ENCODE measurements around the gene JAK1.

The JAK1 gene

GRCh38 chr1:64917907-64918306, 48.4 kb downstream of the JAK1 start:
- DNase-seq (ENCODE audit: extremely low read depth, low read depth): no peak
- TF ChIP-seq, protein P1, sequence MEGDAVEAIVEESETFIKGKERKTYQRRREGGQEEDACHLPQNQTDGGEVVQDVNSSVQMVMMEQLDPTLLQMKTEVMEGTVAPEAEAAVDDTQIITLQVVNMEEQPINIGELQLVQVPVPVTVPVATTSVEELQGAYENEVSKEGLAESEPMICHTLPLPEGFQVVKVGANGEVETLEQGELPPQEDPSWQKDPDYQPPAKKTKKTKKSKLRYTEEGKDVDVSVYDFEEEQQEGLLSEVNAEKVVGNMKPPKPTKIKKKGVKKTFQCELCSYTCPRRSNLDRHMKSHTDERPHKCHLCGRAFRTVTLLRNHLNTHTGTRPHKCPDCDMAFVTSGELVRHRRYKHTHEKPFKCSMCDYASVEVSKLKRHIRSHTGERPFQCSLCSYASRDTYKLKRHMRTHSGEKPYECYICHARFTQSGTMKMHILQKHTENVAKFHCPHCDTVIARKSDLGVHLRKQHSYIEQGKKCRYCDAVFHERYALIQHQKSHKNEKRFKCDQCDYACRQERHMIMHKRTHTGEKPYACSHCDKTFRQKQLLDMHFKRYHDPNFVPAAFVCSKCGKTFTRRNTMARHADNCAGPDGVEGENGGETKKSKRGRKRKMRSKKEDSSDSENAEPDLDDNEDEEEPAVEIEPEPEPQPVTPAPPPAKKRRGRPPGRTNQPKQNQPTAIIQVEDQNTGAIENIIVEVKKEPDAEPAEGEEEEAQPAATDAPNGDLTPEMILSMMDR (IDR thresholded peaks at IDR 0.05; ENCODE audit: low read depth, low read length): no peak

GRCh38 chr1:64917328-64917861, 49.0 kb downstream of the JAK1 start:
- TF ChIP-seq, protein P1 (IDR thresholded peaks at IDR 0.05; ENCODE audit: low read depth, low read length): no peak
- DNase-seq (ENCODE audit: extremely low read depth, low read depth): peak; percentile 94

DNA sequence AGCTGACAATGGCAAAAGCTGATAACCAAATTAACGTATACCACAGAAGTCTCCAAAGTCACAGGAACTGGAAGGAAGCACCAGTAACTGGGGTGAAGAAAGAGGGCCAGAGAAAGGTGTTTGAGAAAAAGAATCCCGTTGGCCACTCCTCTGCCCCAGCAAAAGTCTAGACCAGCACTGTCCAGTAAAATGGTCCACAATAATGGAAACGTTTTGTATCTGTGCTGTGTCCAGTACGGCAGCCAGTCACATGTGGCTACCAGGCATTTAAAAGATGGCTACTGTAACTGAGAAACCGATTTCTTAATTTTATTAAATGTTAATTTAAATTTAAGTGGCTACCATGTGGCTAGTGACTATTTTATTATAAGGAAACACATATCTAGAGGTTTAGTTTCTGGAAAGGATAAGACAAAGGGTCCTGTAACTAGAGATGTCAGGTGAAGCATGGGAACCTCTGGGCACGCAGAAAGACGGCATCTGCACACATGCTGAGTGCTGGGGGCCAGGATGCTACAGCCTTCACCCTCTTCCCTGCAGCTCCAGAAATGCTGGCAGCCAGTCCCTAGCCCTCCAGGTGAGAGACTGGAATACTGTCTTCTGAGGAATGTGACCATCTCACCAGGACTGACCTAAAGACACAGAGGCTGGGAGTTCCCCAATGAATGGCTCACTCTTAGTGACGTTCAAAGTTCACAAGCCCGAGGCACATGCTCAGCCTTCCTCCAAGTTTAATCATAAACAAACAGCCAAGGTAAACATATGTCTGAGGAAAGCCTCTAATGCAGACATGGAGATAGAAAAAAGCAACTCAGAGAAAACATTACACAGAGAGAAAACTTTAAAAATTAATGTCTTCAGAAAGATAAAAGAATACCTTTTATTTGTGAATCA, 50.7 kb downstream of the JAK1 start:
- no peak for DNase-seq (ENCODE audit: extremely low read depth, low read depth)
- TF ChIP-seq, protein P1 (IDR thresholded peaks at IDR 0.05; ENCODE audit: low read depth, low read length): no peak

DNA sequence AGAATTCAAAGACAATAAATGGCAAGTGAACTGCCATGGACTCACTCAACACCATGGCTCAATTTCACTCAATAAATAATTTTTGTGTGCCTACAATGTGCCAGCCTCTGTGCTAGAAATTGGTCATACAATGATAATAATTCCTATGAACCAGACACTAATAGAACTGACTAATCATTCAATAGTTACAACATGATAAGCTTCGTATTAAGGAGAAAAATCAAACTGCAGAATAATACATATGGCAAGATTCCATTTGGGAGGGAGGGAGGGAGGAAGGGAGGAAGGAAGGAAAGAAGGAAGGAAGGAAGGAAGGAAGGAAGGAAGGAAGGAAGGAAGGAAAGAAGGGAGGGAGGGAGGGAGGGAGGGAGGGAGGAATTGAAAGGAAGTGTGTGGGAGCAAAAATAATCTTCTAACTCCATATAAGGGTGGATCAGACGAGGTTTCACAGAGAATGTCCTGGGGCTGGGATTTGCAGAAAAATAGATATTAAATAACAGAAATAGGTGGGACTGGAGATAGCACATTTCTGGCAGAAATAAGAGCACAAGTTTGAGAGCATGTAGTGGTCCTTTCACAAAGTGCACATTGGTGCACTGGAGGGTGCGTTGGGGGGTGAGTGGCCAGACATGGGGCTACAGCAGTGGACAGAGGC, 52.9 kb downstream of the JAK1 start:
- DNase-seq (ENCODE audit: extremely low read depth, low read depth): no peak
- TF ChIP-seq, protein P1 (IDR thresholded peaks at IDR 0.05; ENCODE audit: low read depth, low read length): no peak

GRCh38 chr1:64912191-64912590, 54.2 kb downstream of the JAK1 start:
- no peak for DNase-seq (ENCODE audit: extremely low read depth, low read depth)

GRCh38 chr1:64911326-64911725, 55.0 kb downstream of the JAK1 start:
- TF ChIP-seq, protein P1 (IDR thresholded peaks at IDR 0.05; ENCODE audit: low read depth, low read length): no peak
- DNase-seq (ENCODE audit: extremely low read depth, low read depth): no peak

More at GRCh38 chr1:64912191-64912590, 54.2 kb downstream of the JAK1 start:
- TF ChIP-seq, protein P1 (IDR thresholded peaks at IDR 0.05; ENCODE audit: low read depth, low read length): no peak

- TF ChIP-seq, protein P1 (IDR thresholded peaks at IDR 0.05; ENCODE audit: low read depth, low read length): no peak
- DNase-seq (ENCODE audit: extremely low read depth, low read depth): no peak
Measured at GRCh38 chr1:64909031-64909430, 57.3 kb downstream of the JAK1 start.

Measured in AG09319 (cell line).